Heart left ventricle (tissue), 16 donors: Measurements from ENCODE around the gene SYT12. TPM values are rescaled to one million over a fixed set of nuclear protein-coding genes. Genes with fewer than 3 reads are reported as not detected.
"Not testable (repeated sequence)": the region's sequence is repeated elsewhere in the genome, so short reads cannot be mapped to it uniquely, and the experiment has no call there.

Experiments
- ATAC-seq, 4 donors: fragments of 200-7000 bp; cut with Tn5 transposase; one replicate each; pipeline ENCODE4 v1.9.1; 2020 to 2022; ENCODE audit warnings: moderate library complexity in 4 of 4, mild to moderate bottlenecking in 3 of 4, moderate number of reproducible peaks in 1 of 4
- DNase-seq, 5 donors: peaks; one replicate each; pipeline ENCODE4 v3.0.0-alpha.2; 2020
- H3K27ac ChIP-seq, 12 donors: fragments of 200-600 bp; sonication (generic) in 4 of 12; one replicate each; pipeline versions ENCODE4 v1.5.0 to v1.8.0; 2016 to 2022; ENCODE audit warnings: mild to moderate bottlenecking in 2 of 12
- H3K27me3 ChIP-seq, 9 donors: fragments of 200-600 bp; sonication (generic) in 2 of 9; one replicate each; pipeline versions ENCODE4 v1.5.1 to v1.8.0; 2016 to 2022; ENCODE audit warnings: mild to moderate bottlenecking in 3 of 9
- H3K36me3 ChIP-seq, 9 donors: fragments of 200-600 bp; sonication (generic) in 2 of 9; one replicate each; pipeline versions ENCODE4 v1.5.0 to v1.8.0; 2018 to 2022; ENCODE audit warnings: mild to moderate bottlenecking in 2 of 9
- H3K4me1 ChIP-seq, 12 donors: fragments of 200-600 bp; sonication (generic) in 4 of 12; one replicate each; pipeline versions ENCODE4 v1.5.0 to v1.8.0; 2016 to 2022; ENCODE audit warnings: mild to moderate bottlenecking in 3 of 12
- H3K4me3 ChIP-seq, 12 donors: fragments of 200-600 bp; sonication (generic) in 4 of 12; one replicate each; pipeline versions ENCODE4 v1.5.0 to v1.8.0; 2017 to 2022; ENCODE audit warnings: mild to moderate bottlenecking in 9 of 12, moderate library complexity in 4 of 12
- H3K9me3 ChIP-seq, 12 donors: fragments of 200-600 bp; sonication (generic) in 4 of 12; one replicate each; pipeline versions ENCODE4 v1.5.0 to v1.8.0; 2016 to 2022; ENCODE audit warnings: mild to moderate bottlenecking in 1 of 12
- POLR2A ChIP-seq, 2 donors: fragments of 450-650 bp; IDR thresholded peaks; one replicate each; pipeline ENCODE4 v1.6.1; 2017; ENCODE audit warnings: antibody characterized with exemption in 2 of 2, mild to moderate bottlenecking in 2 of 2, moderate library complexity in 2 of 2
- WGBS, 4 donors: extraction: QIAGEN DNeasy Blood & Tissue Kit in 2 of 4; methylation state at CpG; one replicate each; pipeline versions ENCODE4 v1.1.5 to v1.1.7; 2013 to 2018; 5-methylcytosine and 5-hydroxymethylcytosine counted together
- intact Hi-C, 10 donors: fragments of 100-400 bp; cut with DNase I; formaldehyde crosslinking; loops; one replicate each; pipeline versions ENCODE4 v1.11.1 to v1.14.2; 2022
- polyA plus RNA-seq, 2 donors: library from polyadenylated mRNA; stranded (reverse); fragments of 200-250 nt; gene quantifications; one replicate each; pipeline ENCODE4 v1.2.3, GENCODE V29; 2013
- total RNA-seq, 9 donors: library from RNA; depleted of rRNA in 2 of 9; stranded (reverse); fragments of >200 nt in 2 of 9; fragmentation: NEBNext Ultra II Directional in 3 of 9; extraction: Animal tissue kit (Norgen Biotek cat#: 25700) in 3 of 9; gene quantifications; one replicate each; pipeline versions ENCODE4 v1.1.0 to v1.2.4, GENCODE V29; 2016 to 2023
- TF ChIP-seq, protein P1 (sequence below), 12 donors: fragments of 200-600 bp; sonication (generic) in 4 of 12; IDR thresholded peaks; one replicate each; pipeline versions ENCODE4 v1.5.0 to v1.8.0; 2018 to 2022; ENCODE audit warnings: antibody characterized with exemption in 12 of 12, mild to moderate bottlenecking in 5 of 12
- donor health status: ischemic (EF 13 %, LVEDD 7.1; RV severe dilation, severe dysfunction).
- donor health status: healthy with polysubstance abuse.
- donor health status: DM: no; HTN: yes; CAD: no.
- donor health status: DM: no; HTN: no; CAD: no.
- donor health status: ischemic (EF 25% LVEDD 6.9; RV normal size, moderate dysfunction).
- donor health status: ischemic (EF 25% LVEDD 5.7; RV mildly dilated, moderate dysfunction).
- donor health status: healthy.
- donor health status: DM: yes; HTN: yes; CAD: no.
- donor health status: ischemic (EF 35%, LVEDD 5.7; RV mildly dilated, moderate dysfunction).
- donor health status: nonischemic (EF 11% LVEDD 7.7; RV severe dilation, severe dysfunction).
- donor health status: DM: yes; HTN: yes; CAD: no.
- donor health status: PGD.
- donor health status: ischemic (EF 29% LVEDD 5.4; RV normal size, mild dysfunction).
- donor health status: nonischemic (EF 23%, LVEDD 6.1; RV moderate dilation, normal function).

SYT12 gene
- total and polyA plus RNA-seq, 11 donors = 0.04 to 2.2 (median 0.40) TPM; not detected in 2

DNA sequence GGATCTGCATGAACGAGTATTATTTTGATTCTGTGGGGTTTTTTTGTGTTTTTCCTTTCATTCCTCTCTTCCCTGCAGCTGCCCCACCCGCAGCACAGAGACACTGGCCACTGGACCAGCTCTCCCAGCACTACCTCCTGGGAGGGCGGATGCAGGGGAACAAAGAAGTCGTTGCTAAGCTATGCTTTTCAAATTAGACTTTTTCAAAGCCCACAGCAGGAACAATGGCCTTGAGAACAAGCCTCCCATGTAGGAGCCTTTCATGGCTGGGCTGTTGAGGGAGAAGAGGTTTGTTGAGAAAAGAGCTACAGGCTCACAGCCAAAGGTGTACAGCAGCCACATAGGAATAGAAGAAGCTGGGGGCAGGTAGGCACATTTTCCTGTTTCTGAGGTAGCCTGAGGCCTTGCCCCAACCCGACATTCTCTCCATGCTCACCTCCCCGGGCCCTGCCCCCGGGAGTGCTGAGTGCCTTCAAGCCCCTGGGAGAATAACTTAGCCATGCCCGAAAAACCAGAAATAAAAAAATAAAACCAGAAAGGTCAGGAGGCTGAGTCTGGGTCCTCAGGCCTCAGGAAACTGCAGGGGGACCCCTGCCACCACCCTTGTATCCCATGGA is 20.5 kb upstream of the SYT12 start:
- intact Hi-C loops = no loop called here
- H3K4me3 ChIP-seq = no peak overlapping the region
- DNase-seq (no peak), ATAC-seq (no peak)
- WGBS, 4 donors = 60 to 64% (median 62%) methylated on average over 8 of the region's 8 CpGs
- H3K27me3 ChIP-seq = no peaks in the 10 kb centered on the region
- H3K27ac ChIP-seq = no peak overlapping the region
- no peaks in the 10 kb centered on the region for H3K4me1 ChIP-seq
- H3K9me3 ChIP-seq = no peaks in the 10 kb centered on the region
- TF ChIP-seq, protein P1, sequence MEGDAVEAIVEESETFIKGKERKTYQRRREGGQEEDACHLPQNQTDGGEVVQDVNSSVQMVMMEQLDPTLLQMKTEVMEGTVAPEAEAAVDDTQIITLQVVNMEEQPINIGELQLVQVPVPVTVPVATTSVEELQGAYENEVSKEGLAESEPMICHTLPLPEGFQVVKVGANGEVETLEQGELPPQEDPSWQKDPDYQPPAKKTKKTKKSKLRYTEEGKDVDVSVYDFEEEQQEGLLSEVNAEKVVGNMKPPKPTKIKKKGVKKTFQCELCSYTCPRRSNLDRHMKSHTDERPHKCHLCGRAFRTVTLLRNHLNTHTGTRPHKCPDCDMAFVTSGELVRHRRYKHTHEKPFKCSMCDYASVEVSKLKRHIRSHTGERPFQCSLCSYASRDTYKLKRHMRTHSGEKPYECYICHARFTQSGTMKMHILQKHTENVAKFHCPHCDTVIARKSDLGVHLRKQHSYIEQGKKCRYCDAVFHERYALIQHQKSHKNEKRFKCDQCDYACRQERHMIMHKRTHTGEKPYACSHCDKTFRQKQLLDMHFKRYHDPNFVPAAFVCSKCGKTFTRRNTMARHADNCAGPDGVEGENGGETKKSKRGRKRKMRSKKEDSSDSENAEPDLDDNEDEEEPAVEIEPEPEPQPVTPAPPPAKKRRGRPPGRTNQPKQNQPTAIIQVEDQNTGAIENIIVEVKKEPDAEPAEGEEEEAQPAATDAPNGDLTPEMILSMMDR (IDR thresholded peaks at IDR 0.05) = no peak
- TF ChIP-seq POLR2A (IDR thresholded peaks at IDR 0.05) = no peak
- no peaks in the 10 kb centered on the region for H3K36me3 ChIP-seq

DNA sequence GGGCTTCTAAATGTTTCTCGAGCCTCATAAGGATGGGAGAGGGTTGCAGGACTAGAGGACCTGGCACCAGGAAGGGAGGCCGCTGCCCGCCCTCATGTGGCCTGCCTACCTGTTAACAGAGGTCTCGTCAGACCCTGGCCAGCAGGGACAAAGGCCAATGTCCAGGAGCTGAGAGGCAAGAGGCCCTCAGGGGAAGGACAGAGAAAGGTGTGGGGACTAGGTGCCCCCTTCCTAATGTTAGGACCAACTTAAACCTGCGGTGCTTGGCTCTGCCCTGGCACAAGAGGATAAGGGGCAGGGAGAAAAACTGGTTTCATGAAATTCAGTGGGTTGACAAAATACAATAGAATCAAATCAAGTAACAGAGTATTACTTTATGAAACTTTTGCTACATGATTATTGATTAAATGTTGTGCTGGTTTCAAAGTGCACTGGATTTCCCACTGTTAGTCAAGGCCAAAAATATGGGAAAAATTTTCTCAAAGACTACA is 20.0 kb upstream of the SYT12 start:
- no peak for ATAC-seq
- no peaks in the 10 kb centered on the region for H3K9me3 ChIP-seq
- H3K27me3 ChIP-seq = no peaks in the 10 kb centered on the region
- intact Hi-C loops = no loop called here
- TF ChIP-seq, protein P1 (IDR thresholded peaks at IDR 0.05) = no peak
- no peak for TF ChIP-seq POLR2A (IDR thresholded peaks at IDR 0.05)
- no peak overlapping the region for H3K4me3 ChIP-seq
- no peaks in the 10 kb centered on the region for H3K36me3 ChIP-seq
- H3K4me1 ChIP-seq = no peaks in the 10 kb centered on the region
- no peak overlapping the region for H3K27ac ChIP-seq
- WGBS, 4 donors = 92 to 97% (median 94%) methylated on average over 5 of the region's 5 CpGs
- DNase-seq = no peak

DNA sequence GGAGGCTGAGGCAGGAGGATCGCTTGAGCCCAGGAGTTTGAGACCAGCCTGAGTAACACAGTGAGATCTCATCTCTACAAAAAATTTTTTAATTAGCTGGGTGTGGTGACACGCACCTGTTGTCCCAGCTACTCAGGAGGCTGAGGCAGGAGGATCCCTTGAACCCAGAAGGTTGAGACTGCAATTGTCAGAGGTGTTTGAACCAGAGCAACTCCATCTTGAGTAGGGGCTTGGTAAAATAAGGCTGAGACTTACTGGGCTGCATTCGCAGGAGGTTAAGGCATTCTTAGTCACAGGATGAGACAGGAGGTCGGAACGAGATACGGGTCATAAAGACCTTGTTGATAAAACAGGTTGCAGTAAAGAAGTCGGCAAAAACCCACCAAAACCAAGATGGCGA is 17.7 kb upstream of the SYT12 start:
- H3K27me3 ChIP-seq, ATAC-seq, intact Hi-C loops, H3K4me1 ChIP-seq, H3K36me3 ChIP-seq, H3K9me3 ChIP-seq, H3K4me3 ChIP-seq, H3K27ac ChIP-seq, DNase-seq: not testable (repeated sequence)
- 93 to 97% (median 95%) methylated on average over 8 of the region's 8 CpGs for WGBS, 4 donors

DNA sequence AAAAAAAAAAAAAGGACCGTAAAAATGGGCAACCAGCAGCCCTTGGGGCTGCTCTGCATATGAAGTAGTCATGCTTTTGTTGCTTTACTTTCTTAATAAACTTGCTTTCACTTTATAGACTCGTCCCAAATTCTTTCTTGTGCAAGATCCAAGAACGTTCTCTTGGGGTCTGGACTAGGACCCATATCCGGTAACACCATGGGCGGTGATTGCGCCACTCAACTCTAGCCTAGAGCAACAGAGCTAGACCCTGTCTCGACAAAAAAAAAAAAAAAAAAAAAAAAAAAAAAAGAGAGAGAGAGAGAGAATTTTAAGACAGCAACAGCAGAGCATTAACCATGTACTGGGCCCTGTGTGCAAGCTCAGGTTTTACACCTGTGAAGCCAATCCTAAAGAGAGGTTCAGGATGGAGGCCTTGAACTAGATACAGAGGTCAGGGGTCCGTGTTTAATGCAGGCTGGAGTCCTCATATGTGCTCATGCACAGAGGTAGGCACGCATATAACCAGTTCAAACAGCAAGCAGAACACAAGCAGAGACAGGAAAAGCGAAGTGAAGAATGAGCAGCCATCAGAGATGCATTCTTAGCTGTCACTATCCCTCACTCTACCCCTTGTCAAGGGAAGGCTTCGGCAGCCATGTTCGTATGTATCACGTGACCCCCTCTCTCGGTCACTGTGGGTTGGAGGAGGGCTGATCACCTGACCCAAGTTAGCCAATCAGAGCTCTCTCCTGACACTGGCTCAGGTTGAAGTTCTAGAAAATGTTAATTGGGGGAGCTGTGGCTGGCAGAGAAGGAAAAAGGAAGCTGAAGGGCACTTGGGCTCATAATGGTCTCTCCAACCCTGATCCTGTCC is 16.7 kb upstream of the SYT12 start:
- 82 to 92% (median 86%) methylated on average over 14 of the region's 14 CpGs for WGBS, 4 donors
- DNase-seq (peak in 3 of 5 donors; percentile 21 to 62 (median 42)), ATAC-seq (peak in 3 of 4 donors; percentile 48 to 78 (median 53))
- TF ChIP-seq, protein P1 (IDR thresholded peaks at IDR 0.05) = no peak
- no peak for TF ChIP-seq POLR2A (IDR thresholded peaks at IDR 0.05)
- no peak overlapping the region for H3K4me3 ChIP-seq
- no peaks in the 10 kb centered on the region for H3K27me3 ChIP-seq
- H3K27ac ChIP-seq = no peak overlapping the region
- no peaks in the 10 kb centered on the region for H3K9me3 ChIP-seq
- no peaks in the 10 kb centered on the region for H3K4me1 ChIP-seq
- intact Hi-C loops = no loop called here
- H3K36me3 ChIP-seq = no peaks in the 10 kb centered on the region
